Neural progenitor cell (in vitro differentiated cells): ENCODE measurements around the gene ARHGEF11. TPM values are rescaled to one million over a fixed set of nuclear protein-coding genes. Genes with fewer than 3 reads are reported as not detected.

ENCODE experiments used
- DNase-seq: peaks from one replicate; pipeline ENCODE4 v3.0.0-alpha.2; 2016; ENCODE audit warnings: low spot score
- H2AFZ ChIP-seq: fragments of 200-600 bp; sonication (generic); replicated peaks from 2 replicates; pipeline ENCODE4 v1.6.1; 2016; ENCODE audit warnings: antibody characterized with exemption
- H3F3A ChIP-seq: fragments of 200-600 bp; sonication (generic); 2 replicates; pipeline ENCODE4 v1.6.1; 2016; ENCODE audit warnings: antibody characterized with exemption, low read depth
- H3K27ac ChIP-seq: fragments of 200-600 bp; sonication (generic); 2 replicates; pipeline ENCODE4 v1.5.1; 2016; ENCODE audit warnings: mild to moderate bottlenecking
- H3K27me3 ChIP-seq: fragments of 200-600 bp; sonication (generic); 2 replicates; pipeline ENCODE4 v1.6.1; 2016; ENCODE audit warnings: mild to moderate bottlenecking, moderate library complexity
- H3K36me3 ChIP-seq: fragments of 200-600 bp; sonication (generic); 2 replicates; pipeline ENCODE4 v1.5.1; 2016
- H3K4me1 ChIP-seq: fragments of 200-600 bp; sonication (generic); 2 replicates; pipeline ENCODE4 v1.6.1; 2016; ENCODE audit warnings: mixed run types
- H3K4me2 ChIP-seq: fragments of 200-600 bp; sonication (generic); 2 replicates; pipeline ENCODE4 v1.6.1; 2016
- H3K4me3 ChIP-seq: fragments of 200-600 bp; sonication (generic); 2 replicates; pipeline ENCODE4 v1.5.1; 2016
- H3K79me2 ChIP-seq: fragments of 200-600 bp; sonication (generic); 2 replicates; pipeline ENCODE4 v1.6.1; 2016; ENCODE audit warnings: low read depth
- H3K9ac ChIP-seq: fragments of 200-600 bp; sonication (generic); 2 replicates; pipeline ENCODE4 v1.6.1; 2016
- H3K9me3 ChIP-seq: fragments of 200-600 bp; sonication (generic); 2 replicates; pipeline ENCODE4 v1.5.1; 2016; ENCODE audit warnings: low read depth
- H4K20me1 ChIP-seq: fragments of 200-600 bp; sonication (generic); 2 replicates; pipeline ENCODE4 v1.6.1; 2016; ENCODE audit warnings: low read depth
- H3K27ac Mint-ChIP-seq: 3 replicates; pipeline ENCODE4 v1.8.0; 2021; ENCODE audit warnings: mixed read lengths
- H3K27me3 Mint-ChIP-seq: 2 replicates; pipeline ENCODE4 v1.8.0; 2022; ENCODE audit warnings: low read depth, mild to moderate bottlenecking, inconsistent platforms, moderate library complexity, mixed read lengths; ENCODE audit not compliant: insufficient read depth
- H3K36me3 Mint-ChIP-seq: 3 replicates; pipeline ENCODE4 v1.8.0; 2021; ENCODE audit warnings: mixed read lengths
- H3K4me1 Mint-ChIP-seq: 3 replicates; pipeline ENCODE4 v1.8.0; 2021; ENCODE audit warnings: mixed read lengths
- H3K4me3 Mint-ChIP-seq: 3 replicates; pipeline ENCODE4 v1.8.0; 2021; ENCODE audit warnings: mild to moderate bottlenecking, moderate library complexity, mixed read lengths
- H3K9me3 Mint-ChIP-seq: 3 replicates; pipeline ENCODE4 v1.8.0; 2020; ENCODE audit warnings: mixed read lengths
- EZH2 ChIP-seq: fragments of 200-600 bp; sonication (generic); IDR thresholded peaks from 2 replicates; pipeline ENCODE4 v1.6.1; 2017; ENCODE audit warnings: antibody characterized with exemption, mild to moderate bottlenecking, moderate library complexity
- EZH2phosphoT487 ChIP-seq: fragments of 200-600 bp; sonication (generic); IDR thresholded peaks from 2 replicates; pipeline ENCODE4 v1.6.1; 2017; ENCODE audit warnings: antibody characterized with exemption
- total RNA-seq: library from RNA; depleted of rRNA; stranded (reverse); fragments of >200 nt; gene quantifications from 2 replicates; pipeline ENCODE4 v1.2.3, GENCODE V29; 2015; ENCODE audit warnings: low replicate concordance
- TF ChIP-seq, protein P1 (sequence below): fragments of 200-600 bp; sonication (generic); IDR thresholded peaks from 2 replicates; pipeline ENCODE4 v1.5.1; 2017; ENCODE audit warnings: antibody characterized with exemption, mild to moderate bottlenecking

ARHGEF11 gene
- total RNA-seq, 1 donor from 2014 or later: 31.9 TPM

DNA sequence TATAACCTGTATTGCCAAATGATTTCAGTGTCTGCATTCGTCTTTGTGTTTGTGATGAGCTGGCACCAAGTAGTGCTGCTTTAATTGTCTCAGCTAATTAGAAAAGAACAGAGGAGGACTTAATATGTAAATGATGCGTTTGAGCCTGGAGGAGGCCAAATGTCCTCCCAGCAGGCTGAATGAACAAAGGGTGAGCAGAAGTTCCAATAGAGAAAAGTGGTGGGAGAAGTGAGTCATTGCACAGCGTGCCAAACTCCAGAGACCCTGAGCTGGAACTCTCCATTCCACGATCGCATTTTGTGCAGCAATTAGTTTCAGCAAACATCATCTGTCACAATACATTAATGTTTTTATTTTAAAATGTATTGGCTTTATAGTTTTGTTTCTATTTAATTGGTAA lies 36.2 kb upstream of the ARHGEF11 start:
- no peaks in the 10 kb centered on the region for H3K9me3 Mint-ChIP-seq
- H3K36me3 ChIP-seq: no peaks in the 10 kb centered on the region

DNA sequence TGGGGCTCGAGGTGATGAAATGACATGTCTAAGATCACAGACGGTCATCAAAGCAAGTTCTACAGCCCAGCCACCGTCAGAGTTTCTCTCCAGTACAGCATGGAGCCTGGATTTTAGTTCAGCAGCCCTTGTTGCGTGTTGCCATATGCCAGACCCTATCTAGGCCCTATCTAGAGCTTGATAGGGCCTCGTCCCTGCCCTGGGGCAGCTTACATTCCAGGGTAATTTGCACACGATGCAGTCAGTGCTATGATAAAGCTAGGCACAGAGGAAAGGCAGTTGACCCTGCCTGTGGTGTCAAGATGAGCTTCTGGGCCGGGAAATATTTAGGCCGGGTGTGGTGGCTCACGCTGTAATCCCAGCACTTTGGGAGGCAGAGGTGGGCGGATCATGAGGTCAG lies 35.2 kb upstream of the ARHGEF11 start:
- H3K4me3 Mint-ChIP-seq: no peak overlapping the region

More for the DNA sequence above, 36.2 kb upstream of the ARHGEF11 start:
- no peaks in the 10 kb centered on the region for H3K36me3 Mint-ChIP-seq
- H3K4me2 ChIP-seq: peak overlapping the region; percentile 54
- peak overlapping the region; percentile 17 for H2AFZ ChIP-seq
- H3K4me1 Mint-ChIP-seq: peaks cover 3% of the 10 kb centered on the region
- H3K9ac ChIP-seq: no peak overlapping the region
- TF ChIP-seq EZH2phosphoT487 (no peak), EZH2 (no peak)
- TF ChIP-seq, protein P1, sequence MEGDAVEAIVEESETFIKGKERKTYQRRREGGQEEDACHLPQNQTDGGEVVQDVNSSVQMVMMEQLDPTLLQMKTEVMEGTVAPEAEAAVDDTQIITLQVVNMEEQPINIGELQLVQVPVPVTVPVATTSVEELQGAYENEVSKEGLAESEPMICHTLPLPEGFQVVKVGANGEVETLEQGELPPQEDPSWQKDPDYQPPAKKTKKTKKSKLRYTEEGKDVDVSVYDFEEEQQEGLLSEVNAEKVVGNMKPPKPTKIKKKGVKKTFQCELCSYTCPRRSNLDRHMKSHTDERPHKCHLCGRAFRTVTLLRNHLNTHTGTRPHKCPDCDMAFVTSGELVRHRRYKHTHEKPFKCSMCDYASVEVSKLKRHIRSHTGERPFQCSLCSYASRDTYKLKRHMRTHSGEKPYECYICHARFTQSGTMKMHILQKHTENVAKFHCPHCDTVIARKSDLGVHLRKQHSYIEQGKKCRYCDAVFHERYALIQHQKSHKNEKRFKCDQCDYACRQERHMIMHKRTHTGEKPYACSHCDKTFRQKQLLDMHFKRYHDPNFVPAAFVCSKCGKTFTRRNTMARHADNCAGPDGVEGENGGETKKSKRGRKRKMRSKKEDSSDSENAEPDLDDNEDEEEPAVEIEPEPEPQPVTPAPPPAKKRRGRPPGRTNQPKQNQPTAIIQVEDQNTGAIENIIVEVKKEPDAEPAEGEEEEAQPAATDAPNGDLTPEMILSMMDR: no peak
- H3K27ac ChIP-seq: no peak overlapping the region
- no peaks in the 10 kb centered on the region for H3K27me3 ChIP-seq
- H3K4me1 ChIP-seq: peaks cover 14% of the 10 kb centered on the region
- H3K9me3 ChIP-seq: no peaks in the 10 kb centered on the region
- H3K27me3 Mint-ChIP-seq: peaks cover 4% of the 10 kb centered on the region
- no peak overlapping the region for H3K27ac Mint-ChIP-seq
- no peak for DNase-seq
- no peak overlapping the region for H3K4me3 ChIP-seq
- no peak overlapping the region for H3K4me3 Mint-ChIP-seq
- H3K79me2 ChIP-seq: no peaks in the 10 kb centered on the region
- no peaks in the 10 kb centered on the region for H4K20me1 ChIP-seq
- peaks cover 14% of the 10 kb centered on the region for H3F3A ChIP-seq

DNA sequence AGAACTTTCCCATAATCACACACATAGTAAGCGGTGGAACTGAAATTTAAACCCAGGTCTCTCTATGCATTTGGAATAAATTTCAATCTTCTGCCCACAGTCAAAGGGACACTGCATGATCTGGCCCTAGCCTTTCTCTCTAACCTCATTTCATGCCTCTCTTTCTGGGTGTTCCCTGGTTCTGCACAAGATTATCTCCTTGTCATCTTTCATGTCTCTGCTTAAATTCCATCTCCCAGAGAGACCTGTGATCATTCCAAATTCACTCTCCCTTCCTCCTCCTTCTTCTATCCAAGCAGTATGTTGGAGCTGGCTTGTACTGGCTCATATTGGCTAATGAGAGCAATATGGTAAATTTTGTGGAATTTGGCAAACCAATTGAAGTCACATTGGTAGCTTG lies 31.9 kb upstream of the ARHGEF11 start:
- H3K27ac ChIP-seq: no peak overlapping the region
- no peaks in the 10 kb centered on the region for H3K27me3 ChIP-seq
- Mint-ChIP-seq H3K36me3 (no peaks in the 10 kb centered on the region), H3K9me3 (no peaks in the 10 kb centered on the region), H3K4me1 (peaks cover 7% of the 10 kb centered on the region), H3K27ac (no peak overlapping the region), H3K27me3 (peaks cover 4% of the 10 kb centered on the region), H3K4me3 (no peak overlapping the region)
- no peak overlapping the region for H3K9ac ChIP-seq
- H2AFZ ChIP-seq: no peak overlapping the region
- H3K79me2 ChIP-seq: no peaks in the 10 kb centered on the region
- no peaks in the 10 kb centered on the region for H3K9me3 ChIP-seq
- H3K4me3 ChIP-seq: no peak overlapping the region
- TF ChIP-seq, protein P1: no peak
- no peak for TF ChIP-seq EZH2
- H3F3A ChIP-seq: peaks cover 14% of the 10 kb centered on the region
- H3K4me1 ChIP-seq: peaks cover 12% of the 10 kb centered on the region
- no peaks in the 10 kb centered on the region for H4K20me1 ChIP-seq
- H3K4me2 ChIP-seq: no peak overlapping the region
- no peak for DNase-seq
- no peaks in the 10 kb centered on the region for H3K36me3 ChIP-seq

More for the DNA sequence above, 35.2 kb upstream of the ARHGEF11 start:
- no peak overlapping the region for H3K4me3 ChIP-seq
- no peaks in the 10 kb centered on the region for H4K20me1 ChIP-seq
- H3K4me1 Mint-ChIP-seq: peaks cover 3% of the 10 kb centered on the region
- no peaks in the 10 kb centered on the region for H3K27me3 ChIP-seq
- no peak overlapping the region for H2AFZ ChIP-seq
- H3K4me2 ChIP-seq: no peak overlapping the region
- TF ChIP-seq, protein P1: no peak
- TF ChIP-seq EZH2: no peak
- TF ChIP-seq EZH2phosphoT487: no peak
- H3K9ac ChIP-seq: no peak overlapping the region
- H3F3A ChIP-seq: peaks cover 14% of the 10 kb centered on the region
- H3K9me3 ChIP-seq: no peaks in the 10 kb centered on the region
- H3K27ac Mint-ChIP-seq: no peak overlapping the region
- no peak for DNase-seq
- H3K36me3 Mint-ChIP-seq: no peaks in the 10 kb centered on the region
- no peaks in the 10 kb centered on the region for H3K36me3 ChIP-seq
- H3K27me3 Mint-ChIP-seq: peaks cover 4% of the 10 kb centered on the region
- H3K4me1 ChIP-seq: peaks cover 14% of the 10 kb centered on the region
- no peaks in the 10 kb centered on the region for H3K79me2 ChIP-seq
- H3K9me3 Mint-ChIP-seq: no peaks in the 10 kb centered on the region
- H3K27ac ChIP-seq: no peak overlapping the region
